ENCODE results near the gene CPTP.
A peak's percentile ranks its signal among the peaks of the same experiment; 100 is the strongest.

The CPTP gene

GRCh38 chr1:1336931-1337792, 12.6 kb downstream of the CPTP start:
- DNase-seq, result no peak

DNA sequence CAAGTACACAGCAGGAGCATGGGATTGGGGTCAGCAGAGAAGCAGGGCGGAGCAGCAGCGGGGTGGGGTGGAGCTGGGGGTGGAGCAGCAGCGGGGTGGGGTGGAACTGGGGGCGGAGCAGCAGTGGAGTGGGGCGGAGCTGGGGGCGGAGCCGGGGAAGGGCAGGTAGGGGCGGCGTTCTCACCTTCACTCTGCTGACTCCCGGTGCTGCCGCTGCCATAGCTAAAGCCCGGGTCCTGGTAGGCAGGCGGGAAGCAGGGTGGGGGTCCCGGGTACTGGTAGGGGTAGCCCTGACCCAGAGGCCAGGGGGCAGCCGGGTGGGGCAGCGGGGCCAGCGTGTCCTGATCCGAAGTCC, 13.2 kb downstream of the CPTP start:
- no peak for DNase-seq

GRCh38 chr1:1338278-1338677, 13.7 kb downstream of the CPTP start:
- no peak for DNase-seq

GRCh38 chr1:1340185-1340584, 15.6 kb downstream of the CPTP start:
- no peak for DNase-seq

GRCh38 chr1:1340791-1341548, 16.4 kb downstream of the CPTP start:
- DNase-seq, result no peak

DNA sequence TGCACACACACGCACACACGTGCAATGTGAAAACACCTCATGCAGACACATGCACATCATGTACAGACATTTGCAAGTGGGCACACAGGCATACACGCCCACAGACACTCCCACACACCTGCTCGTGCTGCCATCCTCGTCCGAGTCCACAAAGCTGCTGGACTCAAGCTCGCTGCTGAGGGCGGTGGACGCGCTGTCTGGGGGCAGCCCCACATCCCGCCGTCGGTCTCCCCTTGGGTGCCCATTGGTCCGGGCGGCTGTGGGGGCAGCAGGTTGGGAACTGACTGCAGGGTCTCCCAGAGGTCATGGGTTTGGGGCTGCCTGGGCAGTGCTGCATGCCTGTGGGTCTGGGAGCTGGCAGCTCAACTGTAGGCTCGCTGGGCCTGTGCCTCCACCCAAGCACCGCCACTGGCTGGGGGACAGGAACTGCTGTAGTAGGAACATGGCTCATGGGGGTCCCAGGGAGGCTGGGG, 17.0 kb downstream of the CPTP start:
- no peak for DNase-seq

GRCh38 chr1:1342061-1342562, 17.5 kb downstream of the CPTP start:
- DNase-seq, result no peak

GRCh38 chr1:1342584-1343115, 18.0 kb downstream of the CPTP start:
- DNase-seq, result no peak

DNA sequence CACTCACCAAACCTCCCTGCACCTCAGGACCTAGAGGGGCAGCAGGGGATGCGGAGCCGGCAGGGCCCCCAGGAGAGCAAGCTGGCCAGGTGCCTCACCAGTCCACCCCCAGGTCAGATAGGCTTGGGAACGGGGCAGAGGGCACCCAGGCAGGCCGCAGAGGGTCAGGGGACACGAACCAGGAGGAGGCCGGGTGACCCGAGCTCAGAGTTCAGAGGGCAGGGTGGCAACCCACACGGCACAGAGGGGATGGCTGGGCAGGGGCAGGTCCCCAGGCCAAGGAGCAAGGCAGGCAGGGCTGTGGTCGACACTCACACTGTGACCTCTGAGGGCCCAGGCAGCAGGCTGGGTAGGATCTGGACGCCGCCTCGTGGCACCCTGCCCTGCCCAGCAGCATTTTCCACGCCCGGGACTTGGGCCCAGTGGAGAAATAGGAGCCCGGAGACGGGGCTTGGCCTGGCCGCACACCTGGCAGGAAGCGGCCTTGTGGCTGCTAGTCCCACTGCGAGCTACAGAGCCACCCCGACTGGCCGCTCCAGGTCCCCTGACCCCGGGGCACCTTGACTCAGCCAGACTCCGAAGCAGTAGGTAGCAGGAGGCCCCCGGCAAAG, 19.3 kb downstream of the CPTP start:
- no peak for DNase-seq

GRCh38 chr1:1344655-1345361, 20.2 kb downstream of the CPTP start:
- no peak for DNase-seq

GRCh38 chr1:1345384-1345783, 20.8 kb downstream of the CPTP start:
- DNase-seq, result no peak

DNA sequence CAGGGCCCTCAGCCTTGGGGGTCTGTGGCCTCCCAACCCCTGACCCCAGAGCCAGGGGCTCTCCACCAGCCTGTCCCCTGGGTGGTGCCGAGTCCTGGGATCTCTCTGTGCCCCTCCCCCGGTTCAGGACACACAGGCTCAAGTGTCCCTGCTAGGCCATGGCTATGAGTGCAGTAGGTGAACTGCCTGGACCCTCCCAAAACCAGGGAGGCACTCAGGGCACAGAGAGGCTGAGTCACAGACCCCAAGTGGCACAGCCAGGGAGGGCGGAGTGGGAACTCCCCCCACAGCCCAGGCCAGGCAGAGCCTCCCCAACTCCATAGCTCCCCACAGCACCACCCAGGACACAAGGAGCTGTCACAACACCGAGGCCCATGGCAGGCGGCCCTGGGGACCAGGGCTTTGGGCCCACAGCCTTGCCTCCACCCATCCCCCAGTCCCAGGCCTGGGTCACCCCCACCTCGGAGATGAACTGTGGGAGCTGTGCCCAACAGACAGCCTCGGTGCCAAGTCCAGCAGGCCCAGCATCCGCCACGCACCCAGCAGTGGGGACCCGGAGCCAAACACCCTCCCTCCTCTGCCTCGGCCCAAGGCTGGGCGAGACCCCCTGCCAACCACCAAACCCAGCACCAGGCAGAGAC, 21.4 kb downstream of the CPTP start:
- DNase-seq, result no peak

DNA sequence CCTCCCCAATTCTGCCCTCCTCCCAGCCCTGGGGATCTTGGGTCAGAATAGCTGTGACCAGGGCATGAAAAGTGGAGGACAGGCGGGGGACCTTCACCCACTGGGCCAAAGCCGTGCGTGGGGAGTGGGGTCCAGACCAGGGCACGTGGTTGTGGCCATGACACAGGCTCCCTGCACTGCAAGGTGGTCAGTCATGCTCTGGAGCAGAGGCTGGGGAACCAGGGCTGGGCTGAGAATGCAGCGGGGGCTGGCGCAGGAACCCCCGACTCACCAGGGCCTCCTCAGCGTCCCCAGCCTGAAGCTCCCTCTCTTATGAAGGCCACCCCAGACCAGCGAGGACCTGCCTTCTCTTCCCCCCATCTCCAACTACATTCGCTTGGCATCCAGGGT, 21.9 kb downstream of the CPTP start:
- DNase-seq, result no peak

DNA sequence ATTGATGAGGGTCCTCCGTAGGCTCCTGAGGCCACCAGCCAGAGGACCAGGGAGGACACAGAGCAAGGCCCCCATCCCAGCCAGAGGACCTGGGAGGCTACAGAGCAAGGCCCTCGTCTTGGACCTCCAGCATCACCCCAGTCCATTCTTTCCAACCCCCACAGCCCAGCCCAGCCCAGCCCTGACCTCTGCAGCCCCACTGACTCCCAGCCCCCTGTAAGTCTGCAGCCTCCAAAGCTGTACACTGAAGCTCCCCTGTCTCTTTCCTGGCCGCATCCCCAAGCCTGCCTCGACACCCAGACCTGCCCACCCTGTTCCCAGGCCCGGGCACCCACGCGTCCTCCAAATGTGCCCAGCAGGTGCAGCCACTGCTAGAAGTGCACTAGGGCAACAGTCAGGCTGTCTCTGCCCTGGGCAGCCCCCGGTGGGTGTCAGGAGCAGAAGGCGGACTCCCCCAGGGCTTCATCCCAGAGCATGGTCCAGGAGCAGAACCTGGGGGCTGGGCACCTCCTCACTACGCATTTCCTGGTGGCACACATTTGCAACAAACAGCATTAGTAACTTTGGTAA, 22.5 kb downstream of the CPTP start:
- no peak for DNase-seq

DNA sequence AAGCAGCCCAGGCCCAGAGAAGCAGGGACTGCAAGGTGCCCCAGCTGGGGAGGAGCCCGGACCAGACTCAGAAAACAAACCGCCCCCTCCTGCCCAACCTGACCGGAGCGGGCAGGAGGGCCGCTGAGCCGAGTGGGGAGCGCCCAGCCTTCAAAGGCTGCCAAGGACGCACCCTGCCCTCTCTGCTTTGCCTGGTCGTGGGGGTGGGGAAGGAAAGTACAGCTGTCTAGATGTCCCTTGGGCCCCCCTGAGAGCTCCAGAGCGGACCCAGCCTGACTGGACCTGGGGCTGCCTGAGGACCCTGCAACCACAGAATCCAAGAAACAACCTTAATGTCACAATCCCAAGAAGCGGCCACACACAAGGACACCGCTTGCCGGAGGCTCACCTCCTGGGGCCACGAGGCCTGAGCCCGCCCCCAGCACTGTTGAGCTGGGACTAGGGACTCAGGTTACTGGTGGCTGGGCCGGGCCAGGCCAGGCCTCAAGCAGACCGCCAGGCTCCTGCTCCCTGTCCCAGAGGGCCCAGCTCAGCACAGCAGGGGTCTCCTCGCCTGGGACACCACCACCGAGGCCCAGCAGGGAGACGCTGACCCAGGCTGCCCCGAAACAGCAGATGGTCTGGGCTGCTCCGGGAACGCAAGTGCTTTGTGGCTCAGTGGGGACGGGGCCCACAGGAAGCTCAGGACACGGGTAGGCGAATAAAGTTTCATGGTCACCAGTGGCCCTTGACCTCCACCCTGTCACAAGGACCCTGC, 23.2 kb downstream of the CPTP start:
- no peak for DNase-seq

DNA sequence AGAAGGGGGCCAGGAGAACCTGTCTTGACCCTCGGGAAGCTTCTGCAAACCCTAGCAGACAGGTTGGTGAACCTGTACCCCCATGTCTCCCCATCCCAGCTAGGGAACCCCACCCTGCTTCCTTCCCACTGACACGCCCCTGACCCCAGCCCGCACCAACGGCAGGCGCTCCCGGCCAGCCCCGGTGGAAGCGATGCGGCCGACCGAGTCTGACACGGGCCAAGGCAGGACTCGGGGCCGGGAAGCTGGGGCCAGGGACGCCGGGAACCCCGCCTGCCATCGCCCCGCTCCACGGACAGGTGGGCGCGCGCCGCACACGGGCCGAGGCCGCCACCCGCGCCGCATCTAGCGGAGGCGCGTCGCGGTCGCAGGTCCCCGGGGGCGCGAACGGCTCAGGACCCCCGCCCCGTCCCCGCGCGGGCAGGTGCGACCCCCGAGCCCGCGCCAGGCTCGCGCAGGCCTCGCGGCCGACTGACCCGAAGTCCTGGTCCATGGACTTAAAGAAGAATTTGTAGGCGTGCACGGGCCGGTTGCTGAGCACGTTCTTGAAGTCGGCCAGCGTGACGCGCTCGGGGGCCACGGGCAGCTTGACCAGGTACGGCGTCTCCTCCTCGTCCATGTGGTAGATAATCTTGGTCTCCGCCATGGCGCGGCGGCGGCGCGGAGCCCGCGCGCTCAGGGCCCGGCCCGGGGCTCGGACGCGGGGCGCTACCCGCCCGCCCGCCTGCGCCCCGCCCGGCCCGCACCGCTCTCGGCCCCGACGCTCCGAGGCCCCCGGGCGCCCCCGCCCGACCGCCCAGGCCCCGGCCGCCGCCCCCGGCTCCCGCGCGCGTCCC, 24.0 kb downstream of the CPTP start:
- no peak for DNase-seq

GRCh38 chr1:1349256-1350012, 24.8 kb downstream of the CPTP start, which contains the start of gene DVL1:
DVL1 (minus strand) TSS chr1:1349418; CDS start chr1:1349065, 353 bp downstream.
- DNase-seq, result peak; percentile 57

GRCh38 chr1:1351511-1352427, 27.2 kb downstream of the CPTP start:
- DNase-seq, result no peak

All from activated effector memory CD4-positive, alpha-beta T cell treated with Interleukin-2 at 50 U/mL for 16 hours (primary cell).